Measurements from ENCODE around the gene DPEP2. TPM values are rescaled to one million over a fixed set of nuclear protein-coding genes. Genes with fewer than 3 reads are reported as not detected.

DPEP2 gene
- total and polyA plus RNA-seq, 2 of the 13 experiments (the other 11 are each of a cell fraction or from before 2014, with no cell fraction given): 0.18 TPM; not detected in 1

DNA sequence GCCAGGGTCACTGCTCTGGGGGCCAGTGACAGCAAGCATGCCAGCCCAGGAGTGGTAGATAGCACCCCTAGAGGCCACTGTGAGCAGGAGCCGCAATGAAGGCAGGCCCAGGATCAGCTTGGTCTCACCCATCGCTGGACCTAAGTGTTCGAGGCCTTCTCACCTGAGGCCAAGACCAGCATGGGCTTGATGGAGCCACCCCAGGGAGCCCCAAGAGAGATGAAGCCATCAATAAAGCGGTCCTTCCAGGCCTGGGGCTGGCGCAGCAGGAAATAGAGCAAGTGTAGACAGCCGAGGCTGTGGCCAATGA, 57.1 kb downstream of the DPEP2 start (continued):
- TF ChIP-seq ZBTB38 (CRISPR knock-in tag; IDR thresholded peaks at IDR 0.05): peak; percentile 92; the same call in 1 of the 2 replicates
- TF ChIP-seq ZNF878 (CRISPR knock-in tag; IDR thresholded peaks at IDR 0.05): no peak
- TF ChIP-seq, protein P1, sequence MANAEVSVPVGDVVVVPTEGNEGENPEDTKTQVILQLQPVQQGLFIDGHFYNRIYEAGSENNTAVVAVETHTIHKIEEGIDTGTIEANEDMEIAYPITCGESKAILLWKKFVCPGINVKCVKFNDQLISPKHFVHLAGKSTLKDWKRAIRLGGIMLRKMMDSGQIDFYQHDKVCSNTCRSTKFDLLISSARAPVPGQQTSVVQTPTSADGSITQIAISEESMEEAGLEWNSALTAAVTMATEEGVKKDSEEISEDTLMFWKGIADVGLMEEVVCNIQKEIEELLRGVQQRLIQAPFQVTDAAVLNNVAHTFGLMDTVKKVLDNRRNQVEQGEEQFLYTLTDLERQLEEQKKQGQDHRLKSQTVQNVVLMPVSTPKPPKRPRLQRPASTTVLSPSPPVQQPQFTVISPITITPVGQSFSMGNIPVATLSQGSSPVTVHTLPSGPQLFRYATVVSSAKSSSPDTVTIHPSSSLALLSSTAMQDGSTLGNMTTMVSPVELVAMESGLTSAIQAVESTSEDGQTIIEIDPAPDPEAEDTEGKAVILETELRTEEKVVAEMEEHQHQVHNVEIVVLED (CRISPR knock-in tag; IDR thresholded peaks at IDR 0.05; ENCODE audit: borderline replicate concordance): no peak
- TF ChIP-seq ATRX (CRISPR knock-in tag; IDR thresholded peaks at IDR 0.05; ENCODE audit: borderline replicate concordance): no peak
- no peak for TF ChIP-seq SP5 (CRISPR knock-in tag; IDR thresholded peaks at IDR 0.05; ENCODE audit: borderline replicate concordance, low read depth)
- TF ChIP-seq, protein P2, sequence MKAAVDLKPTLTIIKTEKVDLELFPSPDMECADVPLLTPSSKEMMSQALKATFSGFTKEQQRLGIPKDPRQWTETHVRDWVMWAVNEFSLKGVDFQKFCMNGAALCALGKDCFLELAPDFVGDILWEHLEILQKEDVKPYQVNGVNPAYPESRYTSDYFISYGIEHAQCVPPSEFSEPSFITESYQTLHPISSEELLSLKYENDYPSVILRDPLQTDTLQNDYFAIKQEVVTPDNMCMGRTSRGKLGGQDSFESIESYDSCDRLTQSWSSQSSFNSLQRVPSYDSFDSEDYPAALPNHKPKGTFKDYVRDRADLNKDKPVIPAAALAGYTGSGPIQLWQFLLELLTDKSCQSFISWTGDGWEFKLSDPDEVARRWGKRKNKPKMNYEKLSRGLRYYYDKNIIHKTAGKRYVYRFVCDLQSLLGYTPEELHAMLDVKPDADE (CRISPR knock-in tag; IDR thresholded peaks at IDR 0.05): no peak
- TF ChIP-seq, protein P3, sequence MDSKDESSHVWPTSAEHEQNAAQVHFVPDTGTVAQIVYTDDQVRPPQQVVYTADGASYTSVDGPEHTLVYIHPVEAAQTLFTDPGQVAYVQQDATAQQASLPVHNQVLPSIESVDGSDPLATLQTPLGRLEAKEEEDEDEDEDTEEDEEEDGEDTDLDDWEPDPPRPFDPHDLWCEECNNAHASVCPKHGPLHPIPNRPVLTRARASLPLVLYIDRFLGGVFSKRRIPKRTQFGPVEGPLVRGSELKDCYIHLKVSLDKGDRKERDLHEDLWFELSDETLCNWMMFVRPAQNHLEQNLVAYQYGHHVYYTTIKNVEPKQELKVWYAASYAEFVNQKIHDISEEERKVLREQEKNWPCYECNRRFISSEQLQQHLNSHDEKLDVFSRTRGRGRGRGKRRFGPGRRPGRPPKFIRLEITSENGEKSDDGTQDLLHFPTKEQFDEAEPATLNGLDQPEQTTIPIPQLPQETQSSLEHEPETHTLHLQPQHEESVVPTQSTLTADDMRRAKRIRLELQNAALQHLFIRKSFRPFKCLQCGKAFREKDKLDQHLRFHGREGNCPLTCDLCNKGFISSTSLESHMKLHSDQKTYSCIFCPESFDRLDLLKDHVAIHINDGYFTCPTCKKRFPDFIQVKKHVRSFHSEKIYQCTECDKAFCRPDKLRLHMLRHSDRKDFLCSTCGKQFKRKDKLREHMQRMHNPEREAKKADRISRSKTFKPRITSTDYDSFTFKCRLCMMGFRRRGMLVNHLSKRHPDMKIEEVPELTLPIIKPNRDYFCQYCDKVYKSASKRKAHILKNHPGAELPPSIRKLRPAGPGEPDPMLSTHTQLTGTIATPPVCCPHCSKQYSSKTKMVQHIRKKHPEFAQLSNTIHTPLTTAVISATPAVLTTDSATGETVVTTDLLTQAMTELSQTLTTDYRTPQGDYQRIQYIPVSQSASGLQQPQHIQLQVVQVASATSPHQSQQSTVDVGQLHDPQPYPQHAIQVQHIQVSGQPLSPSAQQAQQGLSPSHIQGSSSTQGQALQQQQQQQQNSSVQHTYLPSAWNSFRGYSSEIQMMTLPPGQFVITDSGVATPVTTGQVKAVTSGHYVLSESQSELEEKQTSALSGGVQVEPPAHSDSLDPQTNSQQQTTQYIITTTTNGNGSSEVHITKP (CRISPR knock-in tag; IDR thresholded peaks at IDR 0.05; ENCODE audit: low read depth): no peak
- no peak for TF ChIP-seq ZSCAN29 (CRISPR knock-in tag; conservative IDR thresholded peaks at IDR 0.05)
- TF ChIP-seq RBAK (CRISPR knock-in tag; IDR thresholded peaks at IDR 0.05): no peak
- no peak for TF ChIP-seq ZNF772 (CRISPR knock-in tag; IDR thresholded peaks at IDR 0.05)
- TF ChIP-seq NR2F6 (IDR thresholded peaks at IDR 0.05): no peak
- TF ChIP-seq NR2F6 (CRISPR knock-in tag; IDR thresholded peaks at IDR 0.05): peak; percentile 54
- TF ChIP-seq ZNF224 (CRISPR knock-in tag; IDR thresholded peaks at IDR 0.05): peak; percentile 16; the same call in 1 of the 2 replicates
- TF ChIP-seq, protein P4, sequence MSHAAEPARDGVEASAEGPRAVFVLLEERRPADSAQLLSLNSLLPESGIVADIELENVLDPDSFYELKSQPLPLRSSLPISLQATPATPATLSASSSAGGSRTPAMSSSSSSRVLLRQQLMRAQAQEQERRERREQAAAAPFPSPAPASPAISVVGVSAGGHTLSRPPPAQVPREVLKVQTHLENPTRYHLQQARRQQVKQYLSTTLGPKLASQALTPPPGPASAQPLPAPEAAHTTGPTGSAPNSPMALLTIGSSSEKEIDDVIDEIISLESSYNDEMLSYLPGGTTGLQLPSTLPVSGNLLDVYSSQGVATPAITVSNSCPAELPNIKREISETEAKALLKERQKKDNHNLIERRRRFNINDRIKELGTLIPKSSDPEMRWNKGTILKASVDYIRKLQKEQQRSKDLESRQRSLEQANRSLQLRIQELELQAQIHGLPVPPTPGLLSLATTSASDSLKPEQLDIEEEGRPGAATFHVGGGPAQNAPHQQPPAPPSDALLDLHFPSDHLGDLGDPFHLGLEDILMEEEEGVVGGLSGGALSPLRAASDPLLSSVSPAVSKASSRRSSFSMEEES (CRISPR knock-in tag; IDR thresholded peaks at IDR 0.05): no peak
- no peak for TF ChIP-seq CBFB (CRISPR knock-in tag; IDR thresholded peaks at IDR 0.05)
- TF ChIP-seq BHLHE40 (IDR thresholded peaks at IDR 0.05; ENCODE audit: low read length): peak; percentile 18; the same call in 1 of the 2 replicates
- TF ChIP-seq, protein P5, sequence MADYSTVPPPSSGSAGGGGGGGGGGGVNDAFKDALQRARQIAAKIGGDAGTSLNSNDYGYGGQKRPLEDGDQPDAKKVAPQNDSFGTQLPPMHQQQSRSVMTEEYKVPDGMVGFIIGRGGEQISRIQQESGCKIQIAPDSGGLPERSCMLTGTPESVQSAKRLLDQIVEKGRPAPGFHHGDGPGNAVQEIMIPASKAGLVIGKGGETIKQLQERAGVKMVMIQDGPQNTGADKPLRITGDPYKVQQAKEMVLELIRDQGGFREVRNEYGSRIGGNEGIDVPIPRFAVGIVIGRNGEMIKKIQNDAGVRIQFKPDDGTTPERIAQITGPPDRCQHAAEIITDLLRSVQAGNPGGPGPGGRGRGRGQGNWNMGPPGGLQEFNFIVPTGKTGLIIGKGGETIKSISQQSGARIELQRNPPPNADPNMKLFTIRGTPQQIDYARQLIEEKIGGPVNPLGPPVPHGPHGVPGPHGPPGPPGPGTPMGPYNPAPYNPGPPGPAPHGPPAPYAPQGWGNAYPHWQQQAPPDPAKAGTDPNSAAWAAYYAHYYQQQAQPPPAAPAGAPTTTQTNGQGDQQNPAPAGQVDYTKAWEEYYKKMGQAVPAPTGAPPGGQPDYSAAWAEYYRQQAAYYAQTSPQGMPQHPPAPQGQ (CRISPR knock-in tag; IDR thresholded peaks at IDR 0.05; ENCODE audit: borderline replicate concordance): no peak
- TF ChIP-seq, protein P6, sequence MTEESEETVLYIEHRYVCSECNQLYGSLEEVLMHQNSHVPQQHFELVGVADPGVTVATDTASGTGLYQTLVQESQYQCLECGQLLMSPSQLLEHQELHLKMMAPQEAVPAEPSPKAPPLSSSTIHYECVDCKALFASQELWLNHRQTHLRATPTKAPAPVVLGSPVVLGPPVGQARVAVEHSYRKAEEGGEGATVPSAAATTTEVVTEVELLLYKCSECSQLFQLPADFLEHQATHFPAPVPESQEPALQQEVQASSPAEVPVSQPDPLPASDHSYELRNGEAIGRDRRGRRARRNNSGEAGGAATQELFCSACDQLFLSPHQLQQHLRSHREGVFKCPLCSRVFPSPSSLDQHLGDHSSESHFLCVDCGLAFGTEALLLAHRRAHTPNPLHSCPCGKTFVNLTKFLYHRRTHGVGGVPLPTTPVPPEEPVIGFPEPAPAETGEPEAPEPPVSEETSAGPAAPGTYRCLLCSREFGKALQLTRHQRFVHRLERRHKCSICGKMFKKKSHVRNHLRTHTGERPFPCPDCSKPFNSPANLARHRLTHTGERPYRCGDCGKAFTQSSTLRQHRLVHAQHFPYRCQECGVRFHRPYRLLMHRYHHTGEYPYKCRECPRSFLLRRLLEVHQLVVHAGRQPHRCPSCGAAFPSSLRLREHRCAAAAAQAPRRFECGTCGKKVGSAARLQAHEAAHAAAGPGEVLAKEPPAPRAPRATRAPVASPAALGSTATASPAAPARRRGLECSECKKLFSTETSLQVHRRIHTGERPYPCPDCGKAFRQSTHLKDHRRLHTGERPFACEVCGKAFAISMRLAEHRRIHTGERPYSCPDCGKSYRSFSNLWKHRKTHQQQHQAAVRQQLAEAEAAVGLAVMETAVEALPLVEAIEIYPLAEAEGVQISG (CRISPR knock-in tag; IDR thresholded peaks at IDR 0.05): peak; percentile 35
- no peak for TF ChIP-seq ZC3H4 (CRISPR knock-in tag; IDR thresholded peaks at IDR 0.05; ENCODE audit: borderline replicate concordance)

All from HepG2 (cell line).